GM19351 (cell line): Measurements from ENCODE around the gene SULT2B1.

ENCODE experiments used
- ATAC-seq: cut with Tn5 transposase; IDR thresholded peaks from one replicate; pipeline ENCODE4 v1.9.1; 2021; ENCODE audit warnings: mild to moderate bottlenecking, moderate library complexity; ENCODE audit not compliant: unreplicated experiment

Gene SULT2B1

DNA sequence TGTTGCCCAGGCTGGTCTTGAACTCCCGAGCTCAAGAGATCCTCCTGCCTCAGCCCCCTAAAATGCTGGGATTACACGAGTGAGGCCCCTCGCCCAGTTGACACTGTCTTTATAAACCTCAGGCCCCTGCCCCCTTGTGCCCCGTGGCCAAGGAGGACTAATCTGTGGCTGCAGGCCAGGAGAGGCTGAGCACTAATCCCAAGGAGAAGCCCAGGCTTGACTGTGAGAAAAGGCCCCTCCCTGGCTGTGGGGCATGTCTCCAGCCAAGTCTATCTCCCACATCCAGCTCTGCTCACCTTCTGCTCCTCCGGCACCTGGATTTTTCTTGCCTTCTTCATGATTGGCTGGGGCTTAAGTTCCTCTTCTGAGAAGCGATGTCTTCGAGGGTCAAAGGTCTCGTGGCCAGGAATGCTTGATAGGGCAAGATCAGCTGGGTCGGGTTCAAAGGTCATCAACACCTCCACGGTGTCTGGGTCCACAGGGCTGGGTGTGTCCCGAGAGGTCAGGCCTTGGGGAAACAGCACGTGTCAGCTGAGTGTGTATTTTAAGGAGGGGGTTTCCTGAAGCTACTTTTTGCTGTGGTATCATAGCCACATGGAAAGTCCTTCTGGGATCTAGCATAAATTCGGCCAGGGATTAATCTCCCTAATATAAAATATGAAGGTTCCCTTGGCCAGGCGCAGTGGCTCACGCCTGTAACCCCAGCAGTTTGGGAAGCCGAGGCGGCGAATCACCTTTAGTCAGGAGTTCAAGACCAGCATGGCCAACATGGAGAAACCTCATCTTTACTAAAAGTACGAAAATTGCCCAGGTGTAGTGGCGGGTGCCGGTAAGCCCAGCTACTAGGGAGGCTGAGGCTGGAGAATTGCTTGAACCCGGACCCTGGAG is 81.4 kb downstream of the SULT2B1 start:
- no peak for ATAC-seq

DNA sequence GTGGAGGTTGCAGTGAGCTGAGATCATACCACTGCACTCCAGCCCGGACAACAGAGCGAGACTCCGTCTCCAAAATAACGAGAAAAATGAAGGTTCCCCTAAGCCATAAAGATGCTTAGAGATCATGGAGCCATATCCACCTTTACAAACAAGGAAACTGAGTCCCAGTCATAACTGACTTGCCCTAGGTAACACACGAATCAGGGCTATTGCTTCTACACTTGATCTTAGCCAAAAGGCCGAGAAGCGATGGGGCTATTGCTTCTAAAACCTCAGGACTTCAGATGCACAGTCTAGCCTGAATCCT is 82.0 kb downstream of the SULT2B1 start:
- ATAC-seq, result no peak

- peak; percentile 26 for ATAC-seq
These were observed 82.7 kb downstream of the SULT2B1 start for GRCh38 chr19:48634424-48635262.

- ATAC-seq, result no peak
These were observed 83.4 kb downstream of the SULT2B1 start for GRCh38 chr19:48635263-48635965.

- ATAC-seq, result no peak
These were observed 84.2 kb downstream of the SULT2B1 start for GRCh38 chr19:48635966-48636858.

DNA sequence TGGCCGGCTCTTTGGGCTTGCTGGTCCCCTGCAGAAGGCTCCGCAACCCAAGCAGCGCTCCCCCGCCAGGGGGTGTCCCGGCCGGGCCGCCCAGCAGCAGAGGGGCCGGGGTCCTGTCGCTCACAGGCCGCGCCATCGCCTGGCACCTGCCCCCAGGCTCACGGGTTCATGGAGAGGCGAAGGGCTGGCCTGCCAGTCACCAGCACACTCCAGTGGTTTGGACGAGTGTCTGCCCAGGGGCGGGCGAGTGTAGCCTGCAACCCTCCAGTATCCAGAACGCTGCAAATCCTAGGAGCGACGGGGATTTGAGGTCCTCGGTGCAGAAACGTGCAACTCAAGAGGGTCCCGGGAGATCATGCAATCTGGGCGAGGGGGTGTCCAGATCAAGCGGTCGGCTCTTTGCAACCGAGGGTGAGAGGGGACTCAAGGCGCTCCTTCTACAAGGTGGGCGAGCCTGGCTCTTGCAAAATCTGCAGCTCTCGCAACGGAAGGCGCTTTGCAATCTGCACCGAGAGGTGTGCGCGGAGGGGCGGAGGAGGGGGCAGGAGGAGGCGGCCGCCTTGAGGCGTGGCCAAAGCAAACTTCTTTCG is 85.0 kb downstream of the SULT2B1 start, which contains the start of gene DBP:
TSS of gene DBP (minus strand) at position 521 of the 590 bp plus-strand sequence. CDS start at position 136, 385 bp downstream.
- ATAC-seq, result no peak

DNA sequence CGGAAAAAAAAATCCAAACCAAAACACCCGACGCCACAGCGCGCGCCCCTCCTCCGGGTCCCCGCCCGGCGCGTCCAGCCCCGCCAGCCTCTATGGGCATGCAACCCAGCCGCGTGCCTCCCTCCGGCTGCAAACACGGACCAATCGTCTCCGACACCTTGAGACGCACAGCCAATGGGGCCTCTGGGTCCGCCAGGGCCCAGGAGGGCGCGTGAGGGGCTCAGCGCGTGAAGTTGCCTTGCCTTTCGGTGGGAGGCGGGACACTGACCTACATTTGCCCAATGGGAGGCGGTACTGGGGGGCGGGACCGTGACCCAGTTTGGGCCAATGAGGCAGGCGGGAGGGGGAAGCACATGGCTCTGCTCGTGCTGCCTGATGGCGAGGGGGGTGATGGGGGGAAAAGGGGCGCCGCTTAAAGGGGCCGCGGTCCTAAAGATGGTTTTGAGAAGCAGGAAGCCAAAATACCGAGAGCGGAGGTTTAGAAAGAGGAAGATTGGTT is 85.5 kb downstream of the SULT2B1 start:
- ATAC-seq, result peak; percentile 65

DNA sequence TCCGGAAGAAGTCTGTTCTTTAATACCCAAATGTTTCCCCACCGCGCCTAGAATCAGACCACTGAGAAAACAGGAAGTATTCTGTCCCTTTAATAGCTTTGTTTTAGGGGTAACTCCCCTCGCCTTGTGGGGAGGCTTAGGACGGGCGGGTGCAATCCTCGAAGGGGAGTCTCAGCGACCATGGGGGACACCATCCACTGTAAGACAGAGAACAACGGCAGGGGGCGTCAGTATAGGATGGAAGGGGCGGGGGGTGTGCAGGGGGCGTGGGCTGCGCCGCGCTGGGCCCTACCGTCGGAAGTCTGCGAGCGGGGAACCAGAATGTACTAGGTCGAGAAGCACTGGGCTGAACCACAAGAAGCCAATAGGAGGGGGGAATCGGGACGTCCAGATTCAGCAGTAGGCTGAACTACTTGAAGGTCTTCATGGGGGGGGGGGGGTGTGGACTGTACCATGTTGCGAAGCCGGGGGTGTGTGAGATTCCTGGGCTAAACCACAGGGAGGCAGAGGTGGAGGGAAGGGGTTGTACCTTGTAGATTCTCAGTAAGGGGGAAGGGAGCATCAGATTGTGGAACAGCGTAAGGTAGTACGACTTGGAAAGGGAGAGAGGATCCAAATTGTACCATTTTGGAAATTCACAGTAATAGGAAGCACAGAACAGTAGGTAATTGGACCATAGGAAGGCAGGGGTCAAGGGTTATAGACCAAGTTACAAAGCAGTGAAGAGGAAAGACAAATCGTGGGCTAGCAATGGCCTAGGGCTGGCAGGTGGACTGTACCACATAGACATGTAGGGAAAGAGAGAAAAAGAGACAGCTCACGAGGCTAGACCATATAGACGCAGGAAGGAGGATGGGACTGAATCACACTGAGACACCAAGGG is 86.2 kb downstream of the SULT2B1 start:
- peak; percentile 20 for ATAC-seq

DNA sequence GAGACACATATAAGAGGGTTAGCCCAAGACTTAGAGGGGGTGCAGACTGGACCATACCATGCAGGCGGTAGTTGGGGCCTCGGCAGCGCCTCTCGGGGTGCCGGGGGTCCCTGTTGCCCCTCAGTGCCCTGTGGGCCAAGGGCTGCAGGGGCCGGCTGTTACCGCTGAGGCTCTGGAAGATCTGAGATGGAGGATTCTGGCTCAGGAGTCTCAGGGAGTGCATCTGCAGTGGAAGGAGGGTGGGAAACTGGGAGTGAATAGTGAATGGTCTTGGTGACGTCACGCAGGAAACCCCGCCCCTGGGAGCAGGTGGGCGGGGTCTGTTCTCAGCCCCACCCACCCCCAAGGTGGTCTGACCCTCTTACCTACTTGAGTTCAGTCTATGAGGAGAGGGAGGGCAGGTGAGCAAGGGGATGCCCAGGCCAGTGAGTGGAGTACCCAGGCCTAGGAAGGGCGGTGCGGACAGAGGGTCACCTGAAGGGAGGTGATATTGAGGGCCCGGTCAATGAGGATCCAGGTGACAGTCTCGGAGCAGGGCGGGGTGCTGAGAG is 86.9 kb downstream of the SULT2B1 start:
- no peak for ATAC-seq

- no peak for ATAC-seq
These were observed 87.8 kb downstream of the SULT2B1 start for GRCh38 chr19:48639483-48640375.

DNA sequence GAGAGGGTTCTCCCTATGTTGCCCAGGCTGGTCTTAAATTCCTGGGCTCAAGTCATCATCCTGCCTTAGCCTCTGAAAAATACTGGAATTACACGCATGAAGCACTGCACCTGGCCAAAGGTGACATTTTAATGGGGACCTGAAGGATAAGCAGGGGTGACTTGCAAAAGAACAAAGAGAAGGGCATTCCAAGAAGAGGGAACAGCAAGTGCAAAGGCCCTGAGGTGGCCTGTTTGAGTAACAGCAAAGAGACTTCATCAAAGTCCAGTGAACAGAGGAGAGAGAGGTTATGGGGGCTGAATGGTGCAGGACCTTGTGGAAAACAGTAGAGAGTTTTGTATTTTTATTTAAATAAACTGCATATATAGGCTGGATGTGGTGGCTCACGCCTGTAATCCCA is 89.9 kb downstream of the SULT2B1 start:
- ATAC-seq, result no peak

DNA sequence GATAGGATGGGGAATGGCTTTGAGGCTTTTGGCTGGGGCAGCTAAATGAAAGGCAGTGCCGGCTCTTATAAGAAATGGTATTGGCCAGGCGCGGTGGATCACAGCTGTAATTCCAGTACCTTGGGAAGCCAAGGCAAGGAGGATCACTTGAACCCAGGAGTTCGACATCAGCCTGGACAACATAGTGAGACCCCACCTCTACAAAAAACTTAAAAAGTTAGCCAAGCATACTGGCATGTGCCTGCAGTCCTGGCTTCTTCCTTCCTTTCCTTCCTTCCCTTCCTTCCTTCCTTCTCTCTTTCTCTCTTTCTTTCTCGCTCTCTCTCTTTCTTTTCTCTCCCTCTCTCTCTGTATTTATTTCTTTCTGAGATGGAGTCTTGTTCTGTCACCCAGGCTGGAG is 90.9 kb downstream of the SULT2B1 start:
- no peak for ATAC-seq

DNA sequence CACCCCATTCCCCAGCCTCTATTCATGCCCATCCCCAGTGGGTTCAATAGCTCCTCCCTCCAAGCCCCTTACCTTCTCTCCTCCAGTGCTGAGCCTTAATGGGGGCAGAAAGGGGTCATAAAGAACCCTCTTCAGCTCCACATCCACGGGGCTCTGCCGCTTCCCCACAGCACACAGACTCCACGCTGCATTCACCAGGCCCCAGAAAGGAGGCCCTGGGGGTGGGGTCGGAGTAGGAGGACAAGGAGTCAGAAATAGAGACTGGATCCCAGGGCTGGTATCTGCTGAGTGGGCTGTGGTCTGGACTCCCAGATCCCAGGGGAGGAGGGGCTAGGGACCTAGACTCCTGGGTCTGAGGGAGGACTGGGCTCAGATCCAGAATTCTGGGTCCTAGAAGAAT is 92.4 kb downstream of the SULT2B1 start:
- ATAC-seq, result no peak

GRCh38 chr19:48644839-48645619 is 93.1 kb downstream of the SULT2B1 start:
- ATAC-seq, result peak; percentile 54

DNA sequence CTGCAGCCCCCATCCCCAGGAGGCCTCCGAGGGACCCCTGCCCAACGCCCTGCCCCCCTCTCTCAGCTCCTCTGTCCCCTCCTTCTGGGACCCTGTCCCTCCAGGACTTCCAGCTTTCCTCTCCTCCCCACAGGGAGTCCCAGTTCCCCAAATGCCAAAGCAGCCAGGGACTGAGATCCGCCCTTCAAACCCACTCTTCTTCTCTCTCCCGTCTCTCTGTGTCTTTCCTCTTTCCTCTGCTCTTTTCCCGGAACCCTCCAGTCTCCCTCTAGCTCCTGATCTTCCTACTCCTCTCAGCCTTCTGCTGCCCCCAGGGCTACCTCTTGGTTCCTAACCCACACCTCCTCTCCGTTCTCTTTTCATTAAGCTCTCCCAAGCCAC is 93.6 kb downstream of the SULT2B1 start:
- no peak for ATAC-seq

GRCh38 chr19:48646001-48646721 is 94.2 kb downstream of the SULT2B1 start, which contains the start of gene CA11:
Gene CA11 (minus strand): TSS chr19:48646187. CDS start chr19:48645632, 555 bp downstream.
- ATAC-seq, result peak; percentile 59
